K562 (cell line): ENCODE results near the gene ADCY5. TPM values are rescaled to one million over a fixed set of nuclear protein-coding genes. Genes with fewer than 3 reads are reported as not detected.

ENCODE experiments used
- ATAC-seq: fragments of 200-7000 bp; cut with Tn5 transposase; 3 replicates; pipeline ENCODE4 v1.9.1; 2020; ENCODE audit warnings: moderate library complexity
- BruUV-seq: library from RNA; stranded (reverse); fragments of 400-500 nt; replicated peaks from 2 replicates; lab custom pipeline; 2021; lab: Mats Ljungman, UMichigan
- CTCF ChIA-PET: fragments of 300-600 bp; formaldehyde crosslinking; extraction: SDS; loops from one replicate; lab custom pipeline; 2021; ENCODE audit warnings: low intra/inter-chr PET ratio; lab: Yijun Ruan, JAX
- POLR2A ChIA-PET: fragments of 300-600, 350-650 bp; sonication (Branson Sonifier 250); formaldehyde crosslinking; extraction: SDS; loops from one replicate; lab custom pipeline; 2021; ENCODE audit warnings: antibody characterized with exemption, inconsistent platforms; lab: Yijun Ruan, JAX
- DNase-seq, 4 experiments: peaks; one replicate each; pipeline versions ENCODE4 v3.0.0 to v3.0.0-alpha.2; 2011 to 2018; ENCODE audit warnings: low spot score in 3 of 4, mixed read lengths in 3 of 4; ENCODE audit errors: extremely low read depth in 1 of 4
- FAIRE-seq: peaks from 2 replicates; lab custom pipeline; 2011; peaks lifted over from hg19 to GRCh38; lab: Jason Lieb, UNC
- H2AFZ ChIP-seq: 2 replicates; pipeline ENCODE4 v1.6.0; 2011; ENCODE audit warnings: low read depth, low read length, control low read depth, inconsistent platforms
- H3K27ac ChIP-seq: fragments of 200-600 bp; 3 replicates; pipeline ENCODE4 v1.8.0; 2011; ENCODE audit warnings: low read depth, mild to moderate bottlenecking, control low read depth, inconsistent platforms, low read length, moderate library complexity, mixed read lengths; ENCODE audit errors: extremely low read depth
- H3K27me3 ChIP-seq, 2 experiments: fragments of 300-600 bp in 1 of 2; 2 replicates in 1 of 2; 3 replicates in 1 of 2; pipeline versions ENCODE4 v1.6.0 to v1.8.0; 2011; ENCODE audit warnings: inconsistent platforms in 2 of 2, low read length in 2 of 2, mild to moderate bottlenecking in 1 of 2, mixed read lengths in 1 of 2, moderate library complexity in 1 of 2; ENCODE audit not compliant: control insufficient read depth in 2 of 2, insufficient read depth in 2 of 2
- H3K36me3 ChIP-seq: fragments of 300-600 bp; 3 replicates; pipeline ENCODE4 v1.8.0; 2011; ENCODE audit warnings: mild to moderate bottlenecking, low read length, inconsistent platforms; ENCODE audit not compliant: control insufficient read depth, insufficient read depth
- H3K4me1 ChIP-seq, 2 experiments: fragments of 200-600 bp in 1 of 2; replicated peaks in 1 of 2; 2 replicates in 1 of 2; 3 replicates in 1 of 2; pipeline versions ENCODE4 v1.5.1 to v1.8.0; 2011; ENCODE audit warnings: inconsistent platforms in 2 of 2, low read length in 2 of 2, mild to moderate bottlenecking in 1 of 2, mixed read lengths in 1 of 2, moderate library complexity in 1 of 2; ENCODE audit not compliant: control insufficient read depth in 2 of 2, insufficient read depth in 2 of 2
- H3K4me2 ChIP-seq: 2 replicates; pipeline ENCODE4 v1.6.1; 2011; ENCODE audit warnings: low read length, control low read depth, inconsistent platforms, mixed read lengths; ENCODE audit not compliant: insufficient read depth
- H3K4me3 ChIP-seq: fragments of 200-600 bp; sonication (generic), shearing (Covaris generic); 2 replicates; pipeline ENCODE4 v1.5.1; 2016; ENCODE audit warnings: control low read depth, inconsistent platforms
- H3K79me2 ChIP-seq: fragments of 200-600 bp; 3 replicates; pipeline ENCODE4 v1.8.0; 2011; ENCODE audit warnings: low read length, inconsistent platforms; ENCODE audit not compliant: control insufficient read depth, insufficient read depth
- H3K9ac ChIP-seq, 2 experiments: 2 replicates each; pipeline versions ENCODE4 v1.6.0 to v1.6.1; 2011; ENCODE audit warnings: low read depth in 2 of 2, low read length in 2 of 2, control low read depth in 1 of 2, inconsistent platforms in 1 of 2, mild to moderate bottlenecking in 1 of 2, mixed read lengths in 1 of 2; ENCODE audit not compliant: insufficient read depth in 1 of 2
- H3K9me1 ChIP-seq: one replicate; pipeline ENCODE4 v1.6.0; 2011; ENCODE audit warnings: inconsistent platforms, mild to moderate bottlenecking, low read length, moderate library complexity; ENCODE audit not compliant: control insufficient read depth, insufficient read depth
- H3K9me3 ChIP-seq: replicated peaks from 2 replicates; pipeline ENCODE4 v1.5.1; 2011; ENCODE audit warnings: low read depth, low read length, inconsistent platforms; ENCODE audit not compliant: control insufficient read depth, insufficient read depth
- H4K20me1 ChIP-seq: replicated peaks from 2 replicates; pipeline ENCODE4 v1.6.1; 2011; ENCODE audit warnings: low read length, inconsistent platforms, mixed read lengths; ENCODE audit not compliant: control insufficient read depth, insufficient read depth
- ADNP ChIP-seq: fragments of 200-800 bp; sonication (Bioruptor generic); IDR thresholded peaks from 2 replicates; pipeline ENCODE4 v1.6.1; 2016; ENCODE audit warnings: missing genetic modification characterization, missing compliant biosample characterization
- ARID4B ChIP-seq: sonication (generic); formaldehyde crosslinking; IDR thresholded peaks from 2 replicates; pipeline ENCODE4 v1.8.0; 2022; ENCODE audit warnings: mild to moderate bottlenecking, missing genetic modification reagents
- E4F1 ChIP-seq: fragments of 250-450 bp; sonication (Bioruptor Pico); IDR thresholded peaks from 2 replicates; pipeline ENCODE4 v1.5.0; 2021; ENCODE audit warnings: mild to moderate bottlenecking, borderline replicate concordance
- ETV6 ChIP-seq, 3 experiments: fragments of 150-350 bp in 1 of 3; sonication (generic) in 1 of 3; formaldehyde crosslinking in 1 of 3; IDR thresholded peaks; 2 replicates each; pipeline versions ENCODE4 v1.6.1 to v1.8.0; 2014 to 2022; ENCODE audit warnings: borderline replicate concordance in 2 of 3, low read depth in 2 of 3, antibody characterized with exemption in 1 of 3, low read length in 1 of 3, mild to moderate bottlenecking in 1 of 3, missing genetic modification reagents in 1 of 3
- GTF2E2 ChIP-seq: fragments of 200-800 bp; sonication (Bioruptor generic); IDR thresholded peaks from 2 replicates; pipeline ENCODE4 v1.6.1; 2016; ENCODE audit warnings: missing genetic modification characterization, missing compliant biosample characterization
- NUFIP1 ChIP-seq: fragments of 450-650 bp; IDR thresholded peaks from 2 replicates; pipeline ENCODE4 v1.6.1; 2018; ENCODE audit not compliant: partially characterized antibody
- RBM39 ChIP-seq: fragments of 200-400 bp; formaldehyde crosslinking; optimal IDR thresholded peaks from 2 replicates; pipeline ENCODE3; 2018; ENCODE audit warnings: low read depth, low read length
- SMARCE1 ChIP-seq: fragments of 450-650 bp; IDR thresholded peaks from 2 replicates; pipeline ENCODE4 v1.7.1; 2016; ENCODE audit warnings: mild to moderate bottlenecking
- TRIM28 ChIP-seq: fragments of 450-650 bp; IDR thresholded peaks from 2 replicates; pipeline ENCODE4 v1.6.1; 2017
- ZNF316 ChIP-seq: fragments of 450-650 bp; IDR thresholded peaks from 2 replicates; pipeline ENCODE4 v1.6.1; 2016
- WGBS: fragments of 100-300 bp; shearing (Covaris generic); methylation state at CpG from one replicate; pipeline ENCODE4 v1.1.6; 2016; ENCODE audit warnings: low coverage, mixed read lengths; ENCODE audit not compliant: insufficient coverage; ENCODE audit errors: missing lambda C conversion rate; 5-methylcytosine and 5-hydroxymethylcytosine counted together
- in situ Hi-C: fragments of 300-500 bp; cut with MboI; formaldehyde crosslinking; loops from 4 replicates; pipeline ENCODE4 v1.15.0; 2018; ENCODE audit warnings: inconsistent platforms, mixed read lengths
- intact Hi-C: fragments of 100-400 bp; cut with micrococcal nuclease; formaldehyde crosslinking; loops from 2 replicates; pipeline ENCODE4 v1.14.2; 2022
- polyA plus RNA-seq, 8 experiments: library from polyadenylated mRNA; depleted of rRNA in 4 of 8; stranded (reverse) in 5 of 8; unstranded in 3 of 8; fragments of >200 nt; fragmentation: Nextera tagmentation in 2 of 8; fragmentation: Illumina TruSeq in 1 of 8; extraction: Ambion mirVana in 2 of 8; extraction: Trizol in 1 of 8; gene quantifications; 2 replicates each; pipeline versions ENCODE4 v1.2.1 to v1.2.3, GENCODE V29; 2011 to 2014; ENCODE audit warnings: inconsistent platforms in 1 of 8, missing spikeins in 1 of 8
- total RNA-seq, 7 experiments: library from RNA; depleted of rRNA in 6 of 7; stranded (reverse); fragments of >200 nt in 6 of 7; fragmentation: Illumina TruSeq in 2 of 7; extraction: Trizol in 2 of 7; gene quantifications; 2 replicates each; pipeline versions ENCODE4 v1.2.1 to v1.2.3, GENCODE V29; 2011 to 2021; ENCODE audit warnings: low replicate concordance in 1 of 7
- TF ChIP-seq, protein P1 (sequence below): fragments of 250-450 bp; sonication (Bioruptor Pico); IDR thresholded peaks from 2 replicates; pipeline ENCODE4 v1.4.0; 2020; ENCODE audit warnings: mild to moderate bottlenecking

The ADCY5 gene
- total and polyA plus RNA-seq, 9 of the 15 experiments (the other 6 are each of a cell fraction or from before 2014, with no cell fraction given), result under 0.01 TPM; not detected in 8

DNA sequence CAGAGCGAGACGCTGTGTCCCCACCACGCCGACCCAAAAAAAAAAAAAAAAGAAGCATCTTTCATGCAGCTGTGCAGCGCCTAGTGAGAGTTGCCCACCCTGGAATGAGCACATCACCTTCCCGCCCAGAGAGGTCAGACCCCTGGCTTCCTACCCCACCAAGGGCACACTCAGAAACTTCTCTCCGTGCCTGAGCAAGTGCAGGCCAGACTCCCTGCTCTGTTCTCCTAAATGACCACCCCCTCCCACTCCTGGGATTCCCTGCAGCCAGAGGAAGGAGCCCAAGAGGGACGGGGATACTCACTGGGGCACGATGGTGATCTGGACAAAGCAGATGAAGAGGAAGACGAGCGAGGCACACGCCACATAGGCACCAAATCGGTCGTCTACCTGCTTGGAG, 131.2 kb downstream of the ADCY5 start (continued):
- TF ChIP-seq ARID4B (CRISPR knock-in tag) (no peak), SMARCE1 (no peak)
- TF ChIP-seq, protein P1, sequence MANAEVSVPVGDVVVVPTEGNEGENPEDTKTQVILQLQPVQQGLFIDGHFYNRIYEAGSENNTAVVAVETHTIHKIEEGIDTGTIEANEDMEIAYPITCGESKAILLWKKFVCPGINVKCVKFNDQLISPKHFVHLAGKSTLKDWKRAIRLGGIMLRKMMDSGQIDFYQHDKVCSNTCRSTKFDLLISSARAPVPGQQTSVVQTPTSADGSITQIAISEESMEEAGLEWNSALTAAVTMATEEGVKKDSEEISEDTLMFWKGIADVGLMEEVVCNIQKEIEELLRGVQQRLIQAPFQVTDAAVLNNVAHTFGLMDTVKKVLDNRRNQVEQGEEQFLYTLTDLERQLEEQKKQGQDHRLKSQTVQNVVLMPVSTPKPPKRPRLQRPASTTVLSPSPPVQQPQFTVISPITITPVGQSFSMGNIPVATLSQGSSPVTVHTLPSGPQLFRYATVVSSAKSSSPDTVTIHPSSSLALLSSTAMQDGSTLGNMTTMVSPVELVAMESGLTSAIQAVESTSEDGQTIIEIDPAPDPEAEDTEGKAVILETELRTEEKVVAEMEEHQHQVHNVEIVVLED (CRISPR knock-in tag), result no peak

DNA sequence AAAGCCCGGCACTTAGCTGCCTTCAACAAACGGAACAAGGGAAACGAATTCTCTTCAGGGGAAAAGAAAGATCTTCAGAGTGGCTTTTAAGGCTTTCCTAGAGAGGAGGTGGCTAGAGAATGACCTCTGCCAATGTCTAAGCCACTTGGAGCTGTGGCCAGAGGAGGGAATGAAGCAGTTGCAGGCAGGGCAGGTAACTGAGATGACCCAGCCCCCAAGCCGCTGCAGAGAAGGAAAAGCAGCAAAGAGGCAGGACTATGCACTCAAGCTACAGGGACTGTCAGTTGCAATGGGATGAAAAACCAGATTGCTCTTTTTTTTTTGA, 133.7 kb downstream of the ADCY5 start:
- BruUV-seq, result no TSS peak
- Histone ChIP-seq H3K27me3 (peaks cover 8 to 52% of the 10 kb centered on the region in 2 experiments; a peak in 4 of 5 replicates), H3K36me3 (no peaks in the 10 kb centered on the region), H3K79me2 (no peaks in the 10 kb centered on the region), H3K4me2 (no peak overlapping the region), H3K4me3 (no peak overlapping the region), H3K9ac (no peak overlapping the region), H3K9me3 (no peaks in the 10 kb centered on the region), H3K9me1 (no peaks in the 10 kb centered on the region), H2AFZ (no peak overlapping the region), H3K27ac (no peak overlapping the region), H4K20me1 (0 out of 2 replicates have a peak, but pooled peaks cover 4% of the 10 kb centered on the region), H3K4me1 (no peaks in the 10 kb centered on the region)
- CTCF ChIA-PET, result no interaction called here
- intact Hi-C loops, result no loop called here
- in situ Hi-C loops, result no loop called here
- WGBS, result 5% methylated on average over 2 of the region's 4 CpGs
- FAIRE-seq (no peak), DNase-seq (no peak), ATAC-seq (no peak)
- POLR2A ChIA-PET, result no interaction called here
- no peak for TF ChIP-seq E4F1 (CRISPR knock-in tag)
- TF ChIP-seq ETV6 (IDR thresholded peaks at IDR 0.05; ENCODE audit: borderline replicate concordance in 1 of 2, low read depth in 2 of 2, low read length in 1 of 2), result no peak
- no peak for TF ChIP-seq ETV6 (CRISPR knock-in tag; IDR thresholded peaks at IDR 0.05; ENCODE audit: borderline replicate concordance)
- TF ChIP-seq RBM39, result no peak
- TF ChIP-seq TRIM28, result no peak
- TF ChIP-seq ZNF316, result no peak
- TF ChIP-seq ADNP (tag), result no peak
- no peak for TF ChIP-seq GTF2E2 (tag)
- no peak for TF ChIP-seq NUFIP1
